Measurements from ENCODE around the gene FAM89B.
A peak's percentile ranks its signal among the peaks of the same experiment; 100 is the strongest.
"Not testable (repeated sequence)": the region's sequence is repeated elsewhere in the genome, so short reads cannot be mapped to it uniquely, and the experiment has no call there.

FAM89B gene

DNA sequence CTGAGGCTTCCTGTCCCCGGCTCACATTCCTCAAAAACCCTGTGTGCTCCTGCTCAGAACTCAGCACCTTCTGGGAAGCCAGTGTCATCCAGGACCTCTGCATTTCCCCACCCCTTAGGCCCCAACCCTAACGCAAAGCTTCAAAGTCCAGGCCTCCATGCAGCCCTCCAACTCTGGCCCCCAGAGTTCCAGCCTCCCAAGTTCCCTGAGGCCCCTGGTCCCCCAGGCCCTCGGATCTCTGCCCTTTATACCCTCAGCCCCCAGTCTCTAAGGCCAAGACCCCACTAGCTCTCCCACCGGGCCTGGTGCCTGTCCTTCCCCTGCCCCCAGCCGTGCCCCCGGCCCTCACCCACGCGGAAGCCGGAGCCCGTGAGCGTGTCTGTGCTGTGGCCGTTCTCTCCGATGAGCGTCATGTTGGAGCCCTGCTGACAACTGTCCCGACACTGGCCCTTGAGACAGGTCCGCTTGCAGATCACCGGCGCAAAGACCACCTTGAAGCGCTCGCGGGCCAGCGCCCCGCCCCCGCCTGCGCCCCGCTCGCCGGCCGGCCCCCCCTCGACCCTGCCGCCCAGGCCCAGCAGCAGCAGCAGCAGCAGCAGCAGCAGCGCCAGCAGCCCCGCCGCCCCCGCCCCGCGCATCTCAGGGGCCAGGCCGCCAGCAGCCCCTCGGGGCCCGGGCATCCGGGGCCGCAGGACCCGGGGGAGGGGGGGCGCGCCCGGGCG is 14.9 kb upstream of the FAM89B start:
- DNase-seq = no peak

DNA sequence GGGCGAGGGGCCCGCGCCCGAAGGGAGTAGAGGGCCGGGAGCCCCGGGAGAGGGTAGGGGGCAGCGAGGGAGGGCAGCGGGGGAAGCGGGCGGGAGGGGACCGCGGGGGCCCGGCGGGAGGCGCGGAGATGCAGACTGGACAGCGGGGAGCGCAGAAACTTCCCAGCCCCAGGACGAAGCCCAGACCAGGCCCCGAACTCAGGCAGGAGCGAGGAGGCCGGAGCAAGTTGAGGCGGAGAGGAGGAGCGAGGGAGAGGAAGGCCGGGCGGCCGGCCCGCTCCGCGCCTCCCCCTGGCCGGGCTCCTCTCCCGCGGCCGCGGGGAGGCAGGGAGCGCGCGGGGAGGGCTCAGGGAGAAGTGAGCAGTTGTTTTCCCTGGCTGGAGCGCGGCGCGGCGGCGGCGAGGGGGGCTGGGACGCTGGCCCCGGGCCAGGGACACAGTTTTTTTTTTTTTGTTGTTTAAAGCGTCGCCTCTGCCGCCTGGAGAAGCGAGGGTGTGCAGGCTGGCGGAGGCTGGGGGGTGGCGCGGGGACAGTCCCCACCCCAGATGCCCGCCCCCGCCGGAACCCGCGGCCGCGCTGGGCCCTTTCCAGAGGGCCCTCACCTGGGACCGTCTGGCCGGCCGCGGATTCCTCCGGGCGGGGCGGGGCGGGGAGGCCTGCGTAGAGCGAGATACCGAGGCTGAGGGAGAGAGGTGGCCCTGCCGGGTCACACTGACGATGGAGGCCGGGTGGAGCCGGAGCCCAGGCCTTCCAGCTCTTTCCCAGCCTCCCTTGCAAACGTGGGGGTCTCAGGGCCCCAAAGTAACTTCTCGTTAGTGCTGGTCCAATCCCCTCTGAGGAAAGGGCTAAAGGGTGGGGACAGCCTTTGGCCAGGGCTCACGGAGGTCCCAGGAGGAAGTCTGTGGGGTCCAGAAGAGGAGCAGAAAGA is 14.1 kb upstream of the FAM89B start, which contains the start of gene LTBP3:
Gene LTBP3 (minus strand): TSS at position 358 of the 928 bp plus-strand sequence. CDS start 400 bp downstream, outside the sequence.
- DNase-seq = peak; percentile 48 to 56

DNA sequence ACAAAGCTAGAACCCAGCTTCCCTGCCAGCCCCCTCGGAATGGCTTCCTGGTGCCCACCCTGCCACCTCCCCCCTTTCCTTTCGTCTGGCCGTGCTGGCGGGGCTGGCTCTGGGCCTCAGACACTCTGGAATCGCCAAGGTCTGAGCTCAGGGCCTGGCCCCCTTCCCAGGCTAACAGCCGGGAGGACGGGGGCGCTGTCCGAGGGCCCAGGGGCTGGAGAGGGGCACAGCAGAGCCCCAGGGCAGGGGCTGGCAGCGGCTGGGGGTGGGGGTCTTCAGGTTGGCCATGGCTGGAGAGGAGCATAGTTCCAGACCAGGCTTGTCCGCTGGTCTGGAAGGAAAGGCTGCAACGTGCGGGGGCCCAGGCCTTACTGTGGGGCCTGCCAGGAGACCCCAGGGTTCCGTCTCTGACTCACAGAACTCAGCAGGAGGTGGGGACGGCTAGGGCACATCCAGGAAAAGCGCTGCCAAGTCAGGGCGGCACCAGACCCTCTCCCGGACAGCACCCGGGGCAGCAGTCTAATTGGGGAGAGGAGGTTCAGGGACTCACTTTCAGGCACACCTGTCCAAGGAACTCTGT is 13.3 kb upstream of the FAM89B start:
- no peak for DNase-seq

DNA sequence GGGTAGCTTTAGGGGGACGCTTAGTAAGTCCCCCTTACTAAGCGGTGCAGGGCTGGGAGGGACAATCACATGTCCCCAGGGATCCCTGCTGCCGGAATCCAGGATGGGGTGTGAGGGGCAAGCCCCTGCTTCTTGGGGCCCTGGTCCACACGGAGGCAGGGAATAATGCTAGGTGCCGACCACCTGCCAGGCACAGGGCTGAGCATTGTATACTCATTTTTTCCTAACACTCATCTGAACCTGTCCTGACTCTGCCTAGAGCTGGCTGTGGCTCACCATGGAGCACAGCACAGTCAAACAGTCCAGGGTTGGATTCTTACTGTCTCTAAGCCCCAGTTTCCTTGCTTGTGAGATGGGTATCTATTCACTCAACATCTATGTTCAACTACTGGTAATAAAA is 12.8 kb upstream of the FAM89B start:
- no peak for DNase-seq

DNA sequence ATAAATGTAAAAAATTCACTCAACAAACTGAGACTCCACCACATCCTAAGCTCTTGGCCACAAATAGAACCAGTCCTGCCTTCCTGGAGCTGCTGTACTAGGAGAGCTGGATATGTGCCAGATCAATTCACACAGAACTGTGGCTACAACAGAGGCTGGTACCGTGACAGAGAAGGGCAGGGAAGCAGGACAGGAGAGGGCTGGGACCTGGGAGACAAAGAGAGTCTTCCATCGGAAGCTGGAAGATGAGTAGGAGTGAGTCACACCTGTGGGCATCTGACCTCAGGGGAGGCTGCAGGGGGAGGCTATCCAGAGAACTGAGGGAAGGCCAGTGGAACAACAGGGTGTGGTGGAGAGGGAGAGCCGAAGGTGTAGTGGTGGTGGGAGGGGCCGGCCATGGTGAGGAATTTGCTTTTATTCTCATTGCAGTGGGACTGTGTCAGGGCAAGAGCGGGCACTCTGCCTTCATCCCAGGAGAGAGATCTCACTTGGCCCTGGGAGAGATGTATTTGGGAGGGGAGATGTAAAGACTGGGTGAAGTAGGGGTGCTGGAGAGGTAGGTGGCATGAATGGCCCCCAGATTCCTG is 12.3 kb upstream of the FAM89B start:
- no peak for DNase-seq

DNA sequence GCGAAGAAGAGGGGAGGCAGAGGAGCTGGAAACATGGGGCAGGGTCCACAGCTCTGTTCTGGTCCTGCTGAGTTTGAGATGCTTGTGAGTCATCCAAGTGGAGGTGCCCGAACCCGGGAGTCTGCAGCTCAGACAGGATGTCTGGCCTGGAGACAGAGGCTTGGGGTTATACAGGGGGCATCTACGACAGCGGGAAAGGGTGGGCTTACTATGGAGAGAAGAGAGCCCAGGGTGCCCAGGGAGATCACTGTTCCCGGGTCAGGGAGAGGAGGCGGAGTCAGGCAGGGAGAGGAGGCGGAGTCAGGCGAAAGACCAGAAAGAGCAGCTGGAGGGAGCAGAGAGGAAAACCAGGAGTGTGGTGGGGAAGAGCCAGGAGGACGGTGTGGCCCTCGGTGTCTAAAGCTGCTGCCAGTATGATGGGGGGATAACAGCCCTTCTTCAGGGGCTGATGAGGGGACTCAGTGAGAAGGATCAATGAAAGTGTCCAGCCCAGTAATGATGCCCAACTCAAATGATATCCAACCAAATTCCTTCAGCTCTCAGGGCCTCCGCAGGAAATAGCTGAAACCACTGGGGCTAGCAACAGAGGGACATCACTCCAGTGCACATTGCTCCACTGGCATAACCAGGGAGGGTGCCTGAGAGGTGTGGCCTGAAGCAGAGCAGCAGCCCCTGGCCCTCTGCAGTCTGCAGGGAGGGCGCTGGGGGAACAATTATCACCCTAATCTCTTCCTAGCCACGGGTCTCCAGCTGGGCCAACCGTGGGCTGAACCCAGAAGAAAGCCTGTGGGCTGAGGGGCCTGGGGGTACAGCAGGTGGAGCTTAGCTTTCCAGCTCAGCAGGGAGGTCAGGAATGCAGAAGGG is 11.6 kb upstream of the FAM89B start:
- DNase-seq = no peak

DNA sequence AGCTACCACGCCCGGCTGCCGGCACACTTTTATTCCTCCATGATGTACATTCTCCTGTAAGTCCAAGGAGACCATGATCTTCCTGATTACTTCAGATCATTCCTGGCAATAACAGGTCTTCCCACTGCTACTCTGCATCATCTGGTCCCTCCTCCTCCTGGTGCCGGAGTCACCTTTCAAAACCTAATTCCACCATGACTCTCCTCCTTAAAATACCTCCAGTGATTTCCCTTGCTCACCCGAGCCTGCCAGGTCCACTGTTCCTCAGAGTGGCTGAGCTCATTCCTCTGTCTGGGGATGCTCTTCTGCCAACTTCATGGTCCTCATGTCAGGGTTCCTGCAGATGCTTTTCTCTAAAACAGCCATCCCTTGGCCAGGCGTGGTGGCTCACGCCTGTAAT is 10.3 kb upstream of the FAM89B start:
- DNase-seq = no peak

DNA sequence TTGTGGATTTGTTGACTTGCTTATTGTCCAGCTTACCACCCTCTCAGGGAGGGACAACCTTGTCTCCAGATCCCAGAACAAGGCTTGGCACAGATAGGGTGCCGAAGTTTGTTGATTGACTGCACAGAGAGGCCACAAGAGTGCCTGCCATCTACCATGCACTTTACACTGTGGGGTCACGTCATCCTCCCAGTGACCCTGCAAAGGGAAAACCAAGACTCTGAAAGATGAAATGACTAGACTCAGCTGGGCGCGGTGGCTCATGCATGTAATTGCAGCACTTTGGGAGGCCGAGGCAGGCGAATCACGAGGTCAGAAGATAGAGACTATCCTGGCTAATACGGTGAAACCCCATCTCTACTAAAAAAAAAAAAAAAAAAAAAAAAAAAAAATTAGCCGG is 9.6 kb upstream of the FAM89B start:
- no peak for DNase-seq

DNA sequence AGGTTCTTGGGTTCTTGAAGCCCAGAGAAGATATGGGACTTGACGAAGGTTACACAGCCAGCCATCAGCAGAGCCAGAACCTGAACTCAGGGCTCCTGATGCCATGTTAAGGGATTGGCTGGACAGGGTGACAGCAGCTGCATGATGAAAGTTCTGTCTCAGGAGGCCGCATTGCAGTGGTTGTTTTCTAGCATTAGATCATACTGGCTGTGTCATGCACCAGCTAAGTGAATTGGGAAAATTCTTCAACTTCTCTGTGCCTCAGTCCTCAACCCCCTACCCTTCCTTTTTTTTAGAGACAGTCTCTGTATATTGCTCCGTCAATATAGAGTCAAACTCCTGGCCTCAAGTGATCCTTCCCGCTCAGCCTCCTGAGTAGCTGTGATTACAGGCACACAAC is 8.7 kb upstream of the FAM89B start:
- DNase-seq = peak in 1 of 2 donors; percentile 60

DNA sequence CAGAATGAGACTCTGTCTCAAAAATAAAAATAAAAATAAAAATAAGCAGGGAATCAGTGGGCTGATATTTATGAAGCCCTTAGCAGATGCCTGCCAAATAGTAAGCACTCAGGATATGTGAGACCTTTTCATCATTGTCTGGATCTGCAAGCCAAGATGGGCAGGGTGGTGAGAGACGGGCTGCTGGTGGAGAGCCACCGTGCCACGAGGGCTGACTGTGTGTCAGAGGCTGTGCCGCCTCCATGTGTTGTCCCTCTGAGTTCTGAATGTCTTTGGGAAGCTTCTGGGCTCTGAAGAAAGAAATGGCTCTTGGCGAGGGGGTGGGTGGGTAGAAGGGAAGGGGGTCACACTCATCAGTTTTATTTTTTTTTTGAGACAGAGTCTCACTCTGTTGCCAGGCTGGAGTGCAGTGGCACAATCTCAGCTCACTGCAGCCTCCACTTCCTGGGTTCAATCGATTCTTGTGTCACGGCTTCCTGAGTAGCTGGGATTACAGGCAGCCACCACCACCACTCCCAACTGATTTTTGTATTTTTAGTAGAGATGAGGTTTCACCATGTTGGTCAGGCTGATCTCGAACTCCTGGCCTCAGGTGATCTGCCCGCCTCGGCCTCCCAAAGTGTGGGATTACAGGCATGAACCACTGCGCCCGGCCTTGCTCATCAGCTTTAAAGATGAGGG is 7.3 kb upstream of the FAM89B start:
- DNase-seq = not testable (repeated sequence)

DNA sequence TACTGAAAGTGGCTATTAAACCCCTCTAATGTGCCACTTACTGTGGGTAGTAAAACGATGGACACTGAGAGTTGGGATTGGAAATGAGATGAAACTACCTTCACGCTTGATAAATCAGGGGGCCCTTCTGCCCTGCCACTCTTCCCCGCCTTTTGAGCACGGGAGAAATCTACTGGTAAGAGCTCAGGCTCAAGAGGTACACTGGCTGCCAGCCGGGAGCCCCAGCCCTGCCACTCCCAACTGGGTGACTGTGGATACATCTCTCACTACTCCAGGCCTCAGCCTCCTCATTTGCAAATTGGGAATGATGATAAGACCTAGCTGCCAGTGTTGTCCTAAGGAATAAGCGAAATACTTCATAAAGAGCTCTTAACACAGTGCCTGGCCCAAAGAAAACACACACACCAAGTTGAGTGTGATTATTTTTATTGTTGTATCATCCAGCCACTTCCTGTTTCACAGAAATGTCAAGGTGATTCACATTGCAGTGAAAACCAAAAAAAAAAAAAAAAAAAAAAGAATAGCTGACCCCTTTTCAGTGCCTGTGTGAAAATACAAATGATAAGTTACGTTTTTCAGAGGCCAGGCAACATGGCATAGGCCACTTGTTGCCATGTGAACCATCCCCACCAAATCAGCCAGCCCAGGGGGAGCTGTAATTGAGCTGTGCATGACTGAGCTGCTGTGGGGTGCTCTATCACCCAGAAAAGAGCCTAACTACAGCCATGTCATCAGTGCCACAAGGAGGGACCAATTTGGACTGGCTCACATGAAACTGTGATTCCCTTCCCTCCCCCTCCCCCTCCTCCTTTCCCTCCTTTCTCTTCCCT is 6.5 kb upstream of the FAM89B start:
- DNase-seq = no peak

DNA sequence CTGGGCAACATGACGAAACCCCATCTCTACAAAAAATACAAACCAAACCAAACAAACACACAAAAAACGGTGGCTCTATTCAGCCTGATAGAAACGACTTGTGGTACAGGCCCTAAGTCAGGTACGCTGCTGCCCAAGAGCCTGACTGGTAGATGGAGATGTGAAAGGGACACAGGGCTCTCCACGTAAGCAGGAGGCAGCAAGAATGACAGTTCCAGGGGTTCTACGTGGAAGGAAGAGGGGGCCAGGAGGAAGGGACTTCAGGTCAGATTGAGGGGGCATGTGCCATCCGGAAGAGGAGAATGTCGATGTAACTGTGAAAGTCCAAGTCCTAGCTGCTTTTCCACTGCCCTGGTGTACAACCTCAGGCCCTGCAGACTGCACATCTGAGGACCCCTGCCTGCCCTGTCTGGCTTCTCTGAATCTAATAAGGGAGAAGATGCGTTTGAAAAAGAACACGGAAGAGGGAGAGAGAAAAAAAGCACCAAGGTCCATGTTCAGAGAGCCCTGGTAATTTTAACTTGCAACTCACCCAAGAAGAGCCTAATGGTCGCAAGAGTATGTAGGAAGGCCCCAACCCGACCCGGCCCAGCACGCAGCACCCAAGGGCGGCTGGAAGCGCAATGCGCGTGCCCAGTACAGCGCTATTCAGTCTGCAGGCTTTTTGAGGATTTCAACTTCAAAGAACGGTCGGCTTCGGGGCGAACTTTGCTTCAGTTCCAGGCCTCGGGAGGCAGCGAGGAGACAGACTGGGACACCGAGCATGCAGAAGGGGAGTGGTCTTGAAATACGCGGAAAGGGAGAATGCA is 3.0 kb upstream of the FAM89B start:
- DNase-seq = peak in 1 of 2 donors; percentile 32

DNA sequence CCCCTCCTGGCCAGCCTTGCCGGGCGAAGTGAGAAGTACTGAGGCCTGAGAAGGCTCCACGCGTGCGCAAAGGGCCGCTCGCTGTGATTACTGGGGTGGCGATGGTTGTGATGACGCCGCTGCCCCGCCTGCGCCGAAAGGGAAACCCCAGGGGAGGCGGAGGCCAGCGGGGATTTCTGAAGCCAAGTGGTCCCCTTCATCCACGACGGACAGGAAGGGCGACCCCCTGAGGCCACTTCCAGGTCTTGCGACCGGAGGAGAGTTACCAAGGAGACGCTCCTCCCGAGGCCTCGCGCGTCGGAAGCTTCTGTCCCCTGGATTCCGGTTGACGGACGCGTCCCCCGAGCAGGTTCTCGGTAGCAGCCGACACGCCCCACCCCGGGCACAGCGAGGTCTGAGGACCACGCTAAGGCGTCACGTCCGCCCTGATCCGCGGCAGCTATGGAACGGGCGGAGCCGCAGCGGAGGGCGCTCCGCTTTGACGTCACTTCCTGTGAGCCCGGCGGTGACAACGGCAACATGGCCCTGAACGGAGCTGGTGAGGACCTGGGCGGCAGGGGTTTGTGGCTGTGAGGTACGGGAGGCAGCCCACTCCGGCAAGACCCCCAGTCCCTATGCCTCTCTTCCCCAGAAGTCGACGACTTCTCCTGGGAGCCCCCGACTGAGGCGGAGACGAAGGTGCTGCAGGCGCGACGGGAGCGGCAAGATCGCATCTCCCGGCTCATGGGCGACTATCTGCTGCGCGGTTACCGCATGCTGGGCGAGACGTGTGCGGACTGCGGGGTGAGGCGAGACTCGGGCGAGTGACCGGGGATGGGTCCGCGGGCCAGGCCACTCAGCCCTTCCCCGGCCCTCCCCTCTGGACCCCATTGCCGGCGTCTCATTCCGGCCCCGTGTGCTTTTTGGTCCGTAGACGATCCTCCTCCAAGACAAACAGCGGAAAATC is 2.1 kb upstream of the FAM89B start, which contains the start of gene ZNRD2:
Gene ZNRD2 (plus strand): TSS at position 505 of the 946 bp plus-strand sequence. CDS start 15 bp downstream, at position 520.
- DNase-seq = peak; percentile 98 to 99

DNA sequence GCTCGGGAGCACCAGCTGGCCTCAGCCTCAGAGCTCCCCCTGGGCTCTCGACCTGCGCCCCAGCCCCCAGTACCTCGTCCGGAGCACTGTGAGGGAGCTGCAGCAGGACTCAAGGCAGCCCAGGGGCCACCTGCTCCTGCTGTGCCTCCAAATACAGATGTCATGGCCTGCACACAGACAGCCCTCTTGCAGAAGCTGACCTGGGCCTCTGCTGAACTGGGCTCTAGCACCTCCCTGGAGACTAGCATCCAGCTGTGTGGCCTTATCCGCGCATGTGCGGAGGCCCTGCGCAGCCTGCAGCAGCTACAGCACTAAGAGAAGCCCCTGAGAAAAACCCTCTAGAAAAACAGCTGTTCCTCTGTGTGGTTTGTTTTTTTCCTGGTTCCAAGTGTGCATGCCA is 918 bp upstream of the FAM89B start:
- DNase-seq = no peak

DNA sequence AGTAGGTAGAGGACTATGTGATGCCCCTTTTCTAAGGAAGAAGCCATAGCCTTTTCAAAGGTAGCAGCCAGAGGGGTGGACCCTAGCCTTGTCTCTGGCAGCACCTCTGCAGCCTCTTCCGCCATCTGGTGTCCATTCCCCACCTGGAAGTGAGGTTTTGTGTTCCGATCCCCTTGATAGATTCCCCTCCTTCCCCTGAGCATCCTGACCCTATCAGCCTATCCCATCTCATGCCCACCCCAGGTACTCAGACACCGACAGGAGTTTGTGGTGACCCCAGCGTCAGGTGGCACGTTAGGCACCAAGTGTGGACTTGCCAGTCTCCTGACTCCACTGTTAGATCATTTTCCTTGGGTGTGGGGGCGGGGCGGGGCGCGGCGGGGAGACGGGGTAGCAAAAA is 398 bp upstream of the FAM89B start:
- DNase-seq = no peak

DNA sequence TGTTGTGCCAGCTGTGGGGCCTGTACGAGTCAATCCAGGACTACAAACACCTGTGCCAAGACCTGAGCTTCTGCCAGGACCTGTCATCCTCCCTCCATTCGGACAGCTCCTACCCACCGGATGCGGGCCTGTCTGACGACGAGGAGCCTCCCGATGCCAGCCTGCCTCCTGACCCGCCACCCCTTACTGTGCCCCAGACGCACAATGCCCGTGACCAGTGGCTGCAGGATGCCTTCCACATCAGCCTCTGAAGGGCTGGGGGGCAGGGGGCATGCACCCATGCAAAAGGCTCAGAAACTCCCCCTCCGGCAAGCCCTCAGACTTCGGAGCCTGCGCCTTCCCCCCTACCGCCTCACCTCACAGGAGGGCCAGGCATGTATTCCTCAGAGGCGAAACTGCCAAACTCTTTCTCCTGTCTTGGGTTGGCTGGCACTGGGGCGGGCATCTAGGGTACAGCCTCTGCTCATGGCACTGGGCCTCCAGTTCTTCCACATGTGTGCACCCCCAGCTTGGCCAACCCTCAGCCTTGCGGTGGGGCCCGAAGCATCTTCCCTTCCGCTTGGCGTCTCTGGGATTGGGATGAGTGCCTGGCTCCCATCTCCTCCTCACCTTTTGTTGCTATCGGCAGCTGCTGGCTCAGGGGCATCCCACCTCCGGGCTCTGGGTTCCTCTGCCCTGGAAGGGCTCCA is 1.2 kb downstream of the FAM89B start:
- no peak for DNase-seq

DNA sequence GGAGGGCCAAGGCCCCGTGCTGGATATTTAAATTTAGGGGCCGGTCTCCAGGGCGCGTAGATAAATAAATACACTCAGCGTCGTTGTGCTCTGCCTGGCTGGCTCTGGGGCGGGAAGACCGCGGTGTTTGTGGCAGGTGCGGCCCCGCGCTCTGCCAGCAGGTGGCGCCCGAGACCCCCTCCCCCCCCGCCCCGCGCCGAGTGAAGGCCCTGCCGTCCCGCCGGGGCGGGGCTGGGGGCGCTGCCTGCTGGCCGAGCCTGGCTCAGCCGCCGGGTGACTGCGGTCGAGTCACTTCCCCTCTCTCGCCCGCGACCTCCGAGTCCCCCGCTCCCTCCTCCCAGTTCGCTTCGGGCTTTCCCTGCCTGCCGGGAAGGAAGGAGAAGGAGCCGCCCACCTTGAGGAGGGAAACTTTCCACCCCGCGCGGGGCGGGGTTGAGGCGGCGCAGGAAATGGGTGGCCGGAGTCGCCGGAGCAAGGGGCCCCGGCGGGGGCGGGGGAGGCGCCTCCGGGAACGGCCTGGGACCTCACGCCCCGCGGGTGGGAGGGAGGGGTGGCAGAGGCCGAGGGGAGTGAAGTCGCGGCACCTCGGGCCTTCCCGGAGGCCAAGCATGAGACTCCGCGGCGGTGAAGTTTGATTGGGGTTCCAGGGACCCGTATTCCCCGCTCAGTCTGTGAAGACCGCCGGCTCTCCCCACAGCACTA is 1.9 kb downstream of the FAM89B start:
- peak; percentile 97 to 98 for DNase-seq
